ENCODE results near the gene ZXDB. TPM values are rescaled to one million over a fixed set of nuclear protein-coding genes. Genes with fewer than 3 reads are reported as not detected.
"Not testable (repeated sequence)": the region's sequence is repeated elsewhere in the genome, so short reads cannot be mapped to it uniquely, and the experiment has no call there.

Gene ZXDB
- total RNA-seq, result 11.6 TPM
- polyA plus RNA-seq, result 6.8 TPM

DNA sequence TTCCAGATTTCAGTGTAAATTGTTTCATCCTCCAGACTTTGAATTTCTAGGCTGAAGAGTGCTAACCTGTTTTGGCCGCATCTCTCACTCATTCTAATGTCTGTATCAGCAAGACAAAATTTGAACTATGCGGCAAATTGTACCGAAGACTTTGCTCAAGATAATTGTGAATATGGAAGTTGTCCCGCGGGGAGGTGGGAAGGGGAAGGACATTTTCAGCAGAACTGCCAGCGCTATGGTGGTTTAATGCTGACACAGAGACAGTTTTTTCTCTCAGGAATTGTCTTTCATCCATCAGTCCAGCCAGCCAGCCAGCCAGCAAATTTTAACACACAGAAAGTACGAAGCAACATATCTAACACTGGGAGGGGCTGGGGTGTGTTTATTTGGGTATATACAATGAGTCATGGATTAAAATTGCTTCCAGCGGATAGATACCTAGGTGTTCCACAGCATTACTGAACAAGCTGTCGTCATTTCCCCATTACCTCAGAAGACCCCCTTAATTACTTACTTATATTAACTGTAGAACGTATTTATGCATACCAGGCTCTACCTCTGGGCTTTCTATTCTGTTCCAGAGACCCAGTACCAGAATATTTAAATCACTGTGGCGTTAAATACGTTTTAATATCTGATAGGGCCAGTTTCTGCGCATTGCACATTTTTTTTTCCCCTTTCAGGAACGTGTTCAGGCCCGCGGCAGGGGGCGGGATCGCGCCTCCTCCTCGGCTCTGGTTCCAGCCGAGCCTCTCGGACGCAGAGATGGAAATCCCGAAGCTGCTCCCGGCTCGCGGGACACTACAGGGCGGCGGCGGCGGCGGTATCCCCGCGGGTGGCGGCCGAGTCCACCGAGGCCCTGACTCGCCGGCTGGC, at the start of gene ZXDB:
Gene ZXDB (plus strand): TSS at position 728 of the 876 bp plus-strand sequence. CDS start 38 bp downstream, at position 766.
- H3K36me3 ChIP-seq (ENCODE audit: insufficient read depth); H3K4me1 ChIP-seq (ENCODE audit: insufficient read depth); DNase-seq (ENCODE audit: extremely low spot score): not testable (repeated sequence)
- H3K4me3 ChIP-seq (ENCODE audit: low read depth, low read length), result peak within 1 kb of the TSS; percentile 58
- WGBS, result 5% methylated on average over 13 of the region's 39 CpGs
- peak within 1 kb of the TSS; percentile 94 for H3K27ac ChIP-seq (ENCODE audit: low read depth)

- H3K4me1 ChIP-seq (ENCODE audit: insufficient read depth), result no peaks in the 10 kb centered on the region
- no peaks in the 10 kb centered on the region for H3K36me3 ChIP-seq (ENCODE audit: insufficient read depth)
- H3K4me3 ChIP-seq (ENCODE audit: low read depth, low read length), result no peak overlapping the region
- no peak for DNase-seq (ENCODE audit: extremely low spot score)
- WGBS, result 72% methylated on average over 4 of the region's 4 CpGs
- H3K27ac ChIP-seq (ENCODE audit: low read depth), result no peak overlapping the region
Measured at GRCh38 chrX:57565198-57565597, 26.6 kb upstream of the ZXDB start.

GRCh38 chrX:57573754-57574153, 18.1 kb upstream of the ZXDB start:
- no peak for DNase-seq (ENCODE audit: extremely low spot score)
- Histone ChIP-seq H3K4me1 (ENCODE audit: insufficient read depth) (no peaks in the 10 kb centered on the region), H3K27ac (ENCODE audit: low read depth) (no peak overlapping the region), H3K36me3 (ENCODE audit: insufficient read depth) (no peaks in the 10 kb centered on the region), H3K4me3 (ENCODE audit: low read depth, low read length) (no peak overlapping the region)
- whole genome bisulfite sequencing, result 17% methylated on average over 2 of the region's 2 CpGs

DNA sequence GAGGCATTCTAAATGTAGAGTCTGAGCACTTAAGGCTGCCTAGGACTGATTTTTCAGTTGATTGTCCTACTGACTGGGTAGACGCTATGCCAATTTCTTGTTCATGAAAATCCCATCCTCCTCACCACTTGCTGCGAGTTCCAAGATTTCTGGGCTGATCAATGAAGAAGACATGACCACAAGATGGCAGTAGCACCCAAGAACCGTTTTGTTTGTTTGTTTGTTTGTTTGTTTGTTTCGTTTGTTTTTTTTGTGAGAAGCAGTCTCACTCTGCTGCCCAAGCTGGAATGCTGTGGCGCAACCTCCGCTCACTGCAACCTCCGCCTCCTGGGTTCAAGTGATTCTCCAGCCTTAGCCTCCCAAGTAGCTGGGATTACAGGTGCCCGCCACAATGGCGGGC, 8.9 kb upstream of the ZXDB start:
- H3K4me3 ChIP-seq (ENCODE audit: low read depth, low read length); DNase-seq (ENCODE audit: extremely low spot score); H3K36me3 ChIP-seq (ENCODE audit: insufficient read depth); H3K27ac ChIP-seq (ENCODE audit: low read depth); H3K4me1 ChIP-seq (ENCODE audit: insufficient read depth): not testable (repeated sequence)
- 78% methylated on average over 9 of the region's 9 CpGs for WGBS

- Histone ChIP-seq H3K4me1 (ENCODE audit: insufficient read depth) (no peaks in the 10 kb centered on the region), H3K27ac (ENCODE audit: low read depth) (no peak overlapping the region), H3K4me3 (ENCODE audit: low read depth, low read length) (no peak overlapping the region), H3K36me3 (ENCODE audit: insufficient read depth) (no peaks in the 10 kb centered on the region)
- DNase-seq (ENCODE audit: extremely low spot score), result no peak
- 45% methylated on average over 5 of the region's 5 CpGs for WGBS
Measured at GRCh38 chrX:57583477-57583876, 8.3 kb upstream of the ZXDB start.

DNA sequence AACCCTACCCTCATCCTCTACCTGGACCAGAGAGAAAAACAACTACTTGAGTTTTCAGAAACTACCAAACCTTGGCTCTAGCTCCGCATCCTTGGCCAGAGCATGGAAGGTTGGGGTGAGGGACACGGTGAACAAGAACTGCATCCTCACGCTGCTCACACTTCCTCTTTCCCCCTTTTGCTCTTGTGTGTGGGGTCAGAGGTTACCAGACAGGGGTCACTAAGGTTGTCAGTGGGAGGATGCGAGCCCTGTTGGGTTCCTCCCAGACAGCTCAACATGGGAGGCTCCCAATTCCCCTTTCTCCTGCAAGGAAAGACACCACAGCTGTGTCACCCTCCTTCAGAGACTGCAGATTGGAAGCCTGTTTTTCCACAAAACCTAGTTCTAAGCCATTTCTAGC, 5.5 kb upstream of the ZXDB start:
- WGBS, result 87% methylated on average over 4 of the region's 4 CpGs
- Histone ChIP-seq H3K27ac (ENCODE audit: low read depth) (no peak overlapping the region), H3K36me3 (ENCODE audit: insufficient read depth) (no peaks in the 10 kb centered on the region), H3K4me1 (ENCODE audit: insufficient read depth) (no peaks in the 10 kb centered on the region), H3K4me3 (ENCODE audit: low read depth, low read length) (no peak overlapping the region)
- DNase-seq (ENCODE audit: extremely low spot score), result no peak

- H3K36me3 ChIP-seq (ENCODE audit: insufficient read depth), result no peaks in the 10 kb centered on the region
- H3K27ac ChIP-seq (ENCODE audit: low read depth), result no peak overlapping the region
- 81% methylated on average over 2 of the region's 2 CpGs for WGBS
- no peaks in the 10 kb centered on the region for H3K4me1 ChIP-seq (ENCODE audit: insufficient read depth)
- H3K4me3 ChIP-seq (ENCODE audit: low read depth, low read length), result no peak overlapping the region
- DNase-seq (ENCODE audit: extremely low spot score), result no peak
Measured at GRCh38 chrX:57587062-57587461, 4.7 kb upstream of the ZXDB start.

DNA sequence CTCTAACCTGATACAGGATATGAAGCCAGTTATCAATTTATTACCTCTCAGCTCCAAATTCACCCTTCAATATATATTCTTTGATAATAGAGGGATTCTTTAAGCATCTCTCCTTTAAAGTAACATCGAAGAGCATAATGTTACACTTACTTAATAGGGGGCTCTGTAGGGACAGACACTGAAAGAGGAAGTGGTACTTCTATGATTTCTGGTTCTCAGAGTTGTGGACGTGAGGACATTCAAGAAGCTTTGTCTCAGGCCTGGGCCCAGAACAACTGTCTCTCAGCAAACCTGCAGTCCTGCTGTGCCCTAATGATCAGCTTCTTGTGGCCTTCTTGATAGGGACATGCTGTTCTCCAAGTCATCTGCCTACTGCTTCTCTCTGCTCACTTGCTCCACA, 4.2 kb upstream of the ZXDB start:
- WGBS, result 83% methylated on average over 2 of the region's 2 CpGs
- Histone ChIP-seq H3K27ac (ENCODE audit: low read depth) (no peak overlapping the region), H3K4me3 (ENCODE audit: low read depth, low read length) (no peak overlapping the region), H3K36me3 (ENCODE audit: insufficient read depth) (no peaks in the 10 kb centered on the region), H3K4me1 (ENCODE audit: insufficient read depth) (no peaks in the 10 kb centered on the region)
- DNase-seq (ENCODE audit: extremely low spot score), result no peak

- not testable (repeated sequence) for DNase-seq (ENCODE audit: extremely low spot score); H3K36me3 ChIP-seq (ENCODE audit: insufficient read depth); H3K4me1 ChIP-seq (ENCODE audit: insufficient read depth)
- under 1% methylated on average over 69 of the region's 84 CpGs for WGBS
- H3K4me3 ChIP-seq (ENCODE audit: low read depth, low read length), result peak overlapping the region; percentile 58
- peak overlapping the region; percentile 94 for H3K27ac ChIP-seq (ENCODE audit: low read depth)
Measured at GRCh38 chrX:57592160-57592893, 516 bp downstream of the ZXDB start.

DNA sequence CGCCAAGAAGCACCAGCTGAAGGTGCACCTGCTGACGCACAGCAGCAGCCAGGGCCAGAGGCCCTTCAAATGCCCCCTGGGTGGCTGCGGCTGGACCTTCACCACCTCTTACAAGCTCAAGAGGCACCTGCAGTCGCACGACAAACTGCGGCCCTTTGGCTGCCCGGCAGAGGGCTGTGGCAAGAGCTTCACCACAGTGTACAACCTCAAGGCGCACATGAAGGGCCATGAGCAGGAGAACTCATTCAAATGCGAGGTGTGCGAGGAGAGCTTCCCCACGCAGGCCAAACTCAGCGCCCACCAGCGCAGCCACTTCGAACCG, 1.0 kb downstream of the ZXDB start:
- Histone ChIP-seq H3K27ac (ENCODE audit: low read depth) (peak overlapping the region; percentile 83), H3K4me3 (ENCODE audit: low read depth, low read length) (peak overlapping the region; percentile 58)
- H3K36me3 ChIP-seq (ENCODE audit: insufficient read depth); DNase-seq (ENCODE audit: extremely low spot score); H3K4me1 ChIP-seq (ENCODE audit: insufficient read depth): not testable (repeated sequence)
- 19% methylated on average over 15 of the region's 15 CpGs for WGBS

DNA sequence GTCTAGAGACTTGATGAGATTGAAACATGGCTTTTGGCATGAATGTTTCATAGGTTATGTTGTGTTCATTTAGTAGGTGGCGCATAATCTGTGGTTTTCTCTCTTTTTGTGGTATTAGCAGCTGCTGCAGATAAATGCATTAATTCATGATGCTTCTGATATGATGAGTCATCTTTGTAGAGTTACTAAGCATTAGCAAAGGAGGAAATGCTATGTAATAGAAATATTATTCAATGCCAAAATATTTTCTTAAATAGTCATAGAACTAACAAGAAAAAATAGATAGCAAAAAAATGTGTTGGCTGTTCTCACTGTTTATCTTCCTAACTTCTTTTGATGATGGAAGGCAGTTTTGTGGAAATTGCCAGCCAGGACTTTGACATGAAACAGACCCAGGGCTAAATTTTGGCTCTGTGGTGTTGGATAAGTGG, 3.6 kb downstream of the ZXDB start:
- no peak for DNase-seq (ENCODE audit: extremely low spot score)
- Histone ChIP-seq H3K36me3 (ENCODE audit: insufficient read depth) (no peaks in the 10 kb centered on the region), H3K4me1 (ENCODE audit: insufficient read depth) (no peaks in the 10 kb centered on the region), H3K4me3 (ENCODE audit: low read depth, low read length) (no peak overlapping the region), H3K27ac (ENCODE audit: low read depth) (no peak overlapping the region)
- WGBS, result 22% methylated on average over 1 of the region's 1 CpG

GRCh38 chrX:57596109-57596508, 4.3 kb downstream of the ZXDB start:
- no peak overlapping the region for H3K27ac ChIP-seq (ENCODE audit: low read depth)
- DNase-seq (ENCODE audit: extremely low spot score), result no peak
- no peaks in the 10 kb centered on the region for H3K36me3 ChIP-seq (ENCODE audit: insufficient read depth)
- H3K4me1 ChIP-seq (ENCODE audit: insufficient read depth), result no peaks in the 10 kb centered on the region
- no peak overlapping the region for H3K4me3 ChIP-seq (ENCODE audit: low read depth, low read length)
- WGBS, result 32% methylated on average over 3 of the region's 3 CpGs

DNA sequence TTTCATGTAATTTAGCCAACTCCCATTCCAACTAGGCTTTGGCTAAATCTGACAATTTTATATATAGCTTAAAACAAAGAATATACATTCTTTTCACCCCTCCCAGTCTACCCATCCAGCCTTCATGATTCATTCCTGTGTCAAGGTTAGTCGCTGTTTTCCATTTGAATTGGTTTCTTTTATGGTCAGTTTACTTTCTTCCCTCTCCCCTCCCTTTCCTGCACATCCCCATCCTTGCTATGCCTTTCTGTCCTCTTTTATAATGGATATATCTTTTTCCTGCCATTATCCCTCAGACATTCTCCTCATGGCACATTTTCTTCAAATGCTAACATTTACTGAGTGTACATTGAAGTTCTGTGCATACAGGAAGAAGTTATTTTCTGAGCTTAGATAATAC, 4.7 kb downstream of the ZXDB start:
- H3K4me1 ChIP-seq (ENCODE audit: insufficient read depth), result no peaks in the 10 kb centered on the region
- H3K36me3 ChIP-seq (ENCODE audit: insufficient read depth), result no peaks in the 10 kb centered on the region
- no peak for DNase-seq (ENCODE audit: extremely low spot score)
- H3K4me3 ChIP-seq (ENCODE audit: low read depth, low read length), result no peak overlapping the region
- WGBS, result 35% methylated on average over 1 of the region's 1 CpG
- no peak overlapping the region for H3K27ac ChIP-seq (ENCODE audit: low read depth)

Measured in urinary bladder (tissue), 4 donors.